ENCODE measurements around the gene CCDC9B. TPM values are rescaled to one million over a fixed set of nuclear protein-coding genes. Genes with fewer than 3 reads are reported as not detected.

Gene CCDC9B
- total and polyA plus RNA-seq, 2 of the 4 experiments (the other 2 are of a cell fraction), result 19.7 to 30.9 TPM

GRCh38 chr15:40296561-40297230, 44.0 kb downstream of the CCDC9B start:
- in situ Hi-C loops (cut with MboI; ENCODE audit: low sequenced_read_pairs) (no loop called here), dilution Hi-C loops (cut with HindIII; ENCODE audit: low sequenced_read_pairs, unreplicated experiment) (no loop called here), intact Hi-C loops (cut with micrococcal nuclease) (no loop called here)
- no peak overlapping the region for H4K91ac ChIP-seq (ENCODE audit: insufficient read depth, low read depth, low read length)
- H3K18ac ChIP-seq (ENCODE audit: low read depth, low read length), result no peak overlapping the region
- ChIA-PET POLR2A (ENCODE audit: unreplicated experiment) (no interaction called here), CTCF (no interaction called here)
- ATAC-seq (ENCODE audit: low read depth) (no peak), DNase-seq (no peak)
- no peak overlapping the region for H2BK120ac ChIP-seq (ENCODE audit: low read depth, low read length)
- no peak overlapping the region for H3K56ac ChIP-seq (ENCODE audit: extremely low read depth, insufficient read depth, low read length)
- no peak overlapping the region for H3K4me2 ChIP-seq (ENCODE audit: low read depth, low read length)
- H2BK15ac ChIP-seq (ENCODE audit: low read depth, low read length), result no peak overlapping the region
- no peak overlapping the region for H3K14ac ChIP-seq (replicated peaks; ENCODE audit: low read depth, low read length)
- no TSS peak for BruUV-seq (replicated peaks)
- H3K4me1 ChIP-seq (ENCODE audit: control insufficient read depth, insufficient read depth, low read length), result no peaks in the 10 kb centered on the region
- H2BK5ac ChIP-seq (ENCODE audit: low read depth, low read length, poor library complexity, severe bottlenecking), result no peak overlapping the region
- no peak overlapping the region for H4K8ac ChIP-seq (ENCODE audit: low read depth in 2 of 2, low read length in 2 of 2)
- H2AK5ac ChIP-seq (ENCODE audit: low read depth, low read length), result no peak overlapping the region
- 80% methylated on average over 1 of the region's 5 CpGs; no CpG with 5 or more reads in 1 of the 2 experiments for WGBS, 2 experiments (ENCODE audit: extremely low coverage in 2 of 2, insufficient read length in 1 of 2)
- no peak overlapping the region for H3K27ac ChIP-seq (ENCODE audit: insufficient read depth, low read length)
- H3K23ac ChIP-seq (ENCODE audit: low read depth, low read length), result no peak overlapping the region
- H3K9me3 ChIP-seq (ENCODE audit: control insufficient read depth, insufficient read depth, low read length), result peaks cover 8% of the 10 kb centered on the region
- no peak overlapping the region for H4K5ac ChIP-seq (ENCODE audit: low read depth, low read length)
- TF ChIP-seq RAD21 (IDR thresholded peaks at IDR 0.05; ENCODE audit: low read length) (no peak), BHLHE40 (IDR thresholded peaks at IDR 0.05; ENCODE audit: low read depth, low read length) (no peak), FOS (IDR thresholded peaks at IDR 0.05; ENCODE audit: low read depth, low read length) (no peak), MXI1 (IDR thresholded peaks at IDR 0.05; ENCODE audit: borderline replicate concordance, low read depth, low read length) (no peak), MAZ (IDR thresholded peaks at IDR 0.05; ENCODE audit: borderline replicate concordance, low read depth, low read length) (no peak), RFX5 (IDR thresholded peaks at IDR 0.05; ENCODE audit: low read depth, low read length) (no peak)
- TF ChIP-seq, protein P1, sequence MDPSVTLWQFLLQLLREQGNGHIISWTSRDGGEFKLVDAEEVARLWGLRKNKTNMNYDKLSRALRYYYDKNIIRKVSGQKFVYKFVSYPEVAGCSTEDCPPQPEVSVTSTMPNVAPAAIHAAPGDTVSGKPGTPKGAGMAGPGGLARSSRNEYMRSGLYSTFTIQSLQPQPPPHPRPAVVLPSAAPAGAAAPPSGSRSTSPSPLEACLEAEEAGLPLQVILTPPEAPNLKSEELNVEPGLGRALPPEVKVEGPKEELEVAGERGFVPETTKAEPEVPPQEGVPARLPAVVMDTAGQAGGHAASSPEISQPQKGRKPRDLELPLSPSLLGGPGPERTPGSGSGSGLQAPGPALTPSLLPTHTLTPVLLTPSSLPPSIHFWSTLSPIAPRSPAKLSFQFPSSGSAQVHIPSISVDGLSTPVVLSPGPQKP (IDR thresholded peaks at IDR 0.05; ENCODE audit: borderline replicate concordance, low read depth, low read length), result no peak
- TF ChIP-seq, protein P2, sequence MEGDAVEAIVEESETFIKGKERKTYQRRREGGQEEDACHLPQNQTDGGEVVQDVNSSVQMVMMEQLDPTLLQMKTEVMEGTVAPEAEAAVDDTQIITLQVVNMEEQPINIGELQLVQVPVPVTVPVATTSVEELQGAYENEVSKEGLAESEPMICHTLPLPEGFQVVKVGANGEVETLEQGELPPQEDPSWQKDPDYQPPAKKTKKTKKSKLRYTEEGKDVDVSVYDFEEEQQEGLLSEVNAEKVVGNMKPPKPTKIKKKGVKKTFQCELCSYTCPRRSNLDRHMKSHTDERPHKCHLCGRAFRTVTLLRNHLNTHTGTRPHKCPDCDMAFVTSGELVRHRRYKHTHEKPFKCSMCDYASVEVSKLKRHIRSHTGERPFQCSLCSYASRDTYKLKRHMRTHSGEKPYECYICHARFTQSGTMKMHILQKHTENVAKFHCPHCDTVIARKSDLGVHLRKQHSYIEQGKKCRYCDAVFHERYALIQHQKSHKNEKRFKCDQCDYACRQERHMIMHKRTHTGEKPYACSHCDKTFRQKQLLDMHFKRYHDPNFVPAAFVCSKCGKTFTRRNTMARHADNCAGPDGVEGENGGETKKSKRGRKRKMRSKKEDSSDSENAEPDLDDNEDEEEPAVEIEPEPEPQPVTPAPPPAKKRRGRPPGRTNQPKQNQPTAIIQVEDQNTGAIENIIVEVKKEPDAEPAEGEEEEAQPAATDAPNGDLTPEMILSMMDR (conservative IDR thresholded peaks at IDR 0.05; ENCODE audit: low read depth, low read length), result no peak
- no peak overlapping the region for H3K4me3 ChIP-seq (ENCODE audit: insufficient read depth, low read depth, low read length)
- H3K9me1 ChIP-seq (ENCODE audit: insufficient read depth, low read length), result no peaks in the 10 kb centered on the region
- no peaks in the 10 kb centered on the region for H3K79me1 ChIP-seq (ENCODE audit: low read depth in 1 of 2, low read length in 2 of 2)
- H3K36me3 ChIP-seq (ENCODE audit: control insufficient read depth, insufficient read depth, low read length), result no peaks in the 10 kb centered on the region
- no peak overlapping the region for H2AK9ac ChIP-seq (replicated peaks; ENCODE audit: low read depth, low read length, poor library complexity)
- H4K20me1 ChIP-seq (ENCODE audit: insufficient read depth, low read length), result no peaks in the 10 kb centered on the region
- no peak overlapping the region for H2BK20ac ChIP-seq (ENCODE audit: low read depth, low read length)
- no peak overlapping the region for H3K9ac ChIP-seq (ENCODE audit: low read depth, low read length)
- peaks cover 79% of the 10 kb centered on the region for H3K27me3 ChIP-seq (ENCODE audit: control insufficient read depth, insufficient read depth, low read length)
- H2AFZ ChIP-seq (replicated peaks; ENCODE audit: low read length, poor library complexity), result no peak overlapping the region
- H3K4ac ChIP-seq (ENCODE audit: low read depth, low read length), result no peak overlapping the region

Data from IMR-90 (cell line).